A549 treated with CpdA at 1 μM for 4 hours (cell line): ENCODE data around the gene TRIM47. TPM values are rescaled to one million over a fixed set of nuclear protein-coding genes. Genes with fewer than 3 reads are reported as not detected.

Experiments used
- total RNA-seq: library from RNA; stranded (reverse); fragments of 200-300 nt; extraction: Qiagen RNA extraction; gene quantifications from 5 replicates; pipeline ENCODE4 v1.2.3, GENCODE V29; 2022; ENCODE audit warnings: low read depth

Gene TRIM47
- total RNA-seq, result 105 to 184 TPM (median 149 TPM) in 5 replicates

GRCh38 chr17:75878174-75878998, at the start of gene TRIM47:
Gene TRIM47, minus strand, starts transcription at chr17:75878581. Its CDS starts 33 bp downstream, at chr17:75878548.

GRCh38 chr17:75904749-75905521, 26.6 kb upstream of the TRIM47 start, which contains the start of gene MRPL38:
Gene MRPL38, minus strand, starts transcription at chr17:75904884. Its CDS starts 9 bp downstream, at chr17:75904875.

GRCh38 chr17:75896415-75897159, 18.2 kb upstream of the TRIM47 start, which contains the start of gene TRIM65:
Gene TRIM65, minus strand, starts transcription at chr17:75896951. Its CDS starts 14 bp downstream, at chr17:75896937.

GRCh38 chr17:75855310-75856061, 22.9 kb downstream of the TRIM47 start, which contains the start of gene WBP2:
Gene WBP2, minus strand, starts transcription at chr17:75855335. Its CDS starts 38 bp downstream, at chr17:75855297.

GRCh38 chr17:75843577-75844529, 34.5 kb downstream of the TRIM47 start, which contains the start of gene UNC13D:
Gene UNC13D, minus strand, starts transcription at chr17:75844404. Its CDS starts 67 bp downstream, at chr17:75844337.

Other genes starting within 250 kb of the TRIM47 start
- 0.43 to 0.81 TPM (median 0.52 TPM) in 5 replicates for gene SMIM5, start 245.1 kb downstream of the TRIM47 start, total RNA-seq
- 24.2 to 31.8 TPM (median 26.8 TPM) in 5 replicates for gene RECQL5, start 211.4 kb downstream of the TRIM47 start, total RNA-seq
- gene SAP30BP, start 211.2 kb downstream of the TRIM47 start, total RNA-seq, result 96.6 to 129 TPM (median 102 TPM) in 5 replicates
- gene ITGB4, start 157.1 kb downstream of the TRIM47 start, total RNA-seq, result 38.3 to 62.6 TPM (median 49.8 TPM) in 5 replicates
- 45.6 to 76.1 TPM (median 66.2 TPM) in 5 replicates for gene GALK1, start 113.4 kb downstream of the TRIM47 start, total RNA-seq
- 26.2 to 32.7 TPM (median 28.4 TPM) in 5 replicates for gene UNK, start 93.8 kb downstream of the TRIM47 start, total RNA-seq
- 2.9 to 5.0 TPM (median 4.2 TPM) in 5 replicates for gene UNC13D, start 34.2 kb downstream of the TRIM47 start, total RNA-seq
- gene WBP2, start 23.2 kb downstream of the TRIM47 start, total RNA-seq, result 93.8 to 114 TPM (median 97.0 TPM) in 5 replicates
- 31.8 to 44.1 TPM (median 37.8 TPM) in 5 replicates for gene TRIM65, start 18.4 kb upstream of the TRIM47 start, total RNA-seq
- 101 to 130 TPM (median 117 TPM) in 5 replicates for gene MRPL38, start 26.3 kb upstream of the TRIM47 start, total RNA-seq
- 7.9 to 11.2 TPM (median 8.6 TPM) in 5 replicates for gene FBF1, start 62.5 kb upstream of the TRIM47 start, total RNA-seq
- 13.1 to 17.1 TPM (median 15.3 TPM) in 5 replicates for gene ACOX1, start 100.6 kb upstream of the TRIM47 start, total RNA-seq
- 22.4 to 27.3 TPM (median 24.9 TPM) in 5 replicates for gene TEN1, start 100.7 kb upstream of the TRIM47 start, total RNA-seq
- 3.7 to 5.7 TPM (median 5.2 TPM) in 5 replicates for gene CDK3, start 122.3 kb upstream of the TRIM47 start, total RNA-seq
- gene EVPL, start 148.7 kb upstream of the TRIM47 start, total RNA-seq, result 11.9 to 17.5 TPM (median 15.2 TPM) in 5 replicates
- 86.5 to 92.3 TPM (median 88.2 TPM) in 5 replicates for gene SRP68, start 193.9 kb upstream of the TRIM47 start, total RNA-seq
- 0.77 to 1.7 TPM (median 1.4 TPM) in 5 replicates for gene GALR2, start 196.2 kb upstream of the TRIM47 start, total RNA-seq
- gene ZACN, start 200.6 kb upstream of the TRIM47 start, total RNA-seq, result 0.40 to 0.76 TPM (median 0.59 TPM) in 5 replicates
- gene EXOC7, start 225.2 kb upstream of the TRIM47 start, total RNA-seq, result 57.6 to 70.2 TPM (median 67.2 TPM) in 5 replicates